Measurements from ENCODE around the gene ABCG1.

The ABCG1 gene

DNA sequence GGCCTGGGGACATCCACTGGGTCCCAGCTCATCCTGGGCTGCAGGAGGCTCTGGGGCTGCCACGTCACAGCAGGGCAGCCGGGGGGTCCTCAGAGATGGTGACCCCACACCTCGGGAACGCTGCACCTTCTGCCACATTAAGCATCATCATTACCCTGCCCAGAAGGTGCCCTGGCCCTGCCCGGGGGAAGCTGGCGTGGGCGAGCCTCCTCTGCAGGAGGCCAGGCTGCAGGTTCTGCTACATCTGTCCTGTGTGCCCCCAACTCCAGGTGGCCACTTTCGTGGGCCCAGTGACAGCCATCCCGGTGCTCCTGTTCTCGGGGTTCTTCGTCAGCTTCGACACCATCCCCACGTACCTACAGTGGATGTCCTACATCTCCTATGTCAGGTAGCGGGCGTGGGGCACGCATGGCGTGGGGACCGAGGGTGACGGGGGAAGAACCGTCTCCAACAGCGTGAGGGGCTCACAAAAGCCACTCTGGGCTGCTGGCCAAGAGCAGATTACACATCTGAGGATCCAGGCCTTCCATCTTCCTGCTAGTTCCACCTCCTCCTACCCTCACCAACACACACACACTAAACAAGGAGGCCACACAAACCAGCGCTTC lies 75.4 kb downstream of the ABCG1 start:
- DNase-seq, result no peak

GRCh38 chr21:42295845-42296244 lies 76.9 kb downstream of the ABCG1 start:
- DNase-seq, result no peak

- no peak for DNase-seq
Observed at GRCh38 chr21:42296501-42296900, 77.6 kb downstream of the ABCG1 start.

DNA sequence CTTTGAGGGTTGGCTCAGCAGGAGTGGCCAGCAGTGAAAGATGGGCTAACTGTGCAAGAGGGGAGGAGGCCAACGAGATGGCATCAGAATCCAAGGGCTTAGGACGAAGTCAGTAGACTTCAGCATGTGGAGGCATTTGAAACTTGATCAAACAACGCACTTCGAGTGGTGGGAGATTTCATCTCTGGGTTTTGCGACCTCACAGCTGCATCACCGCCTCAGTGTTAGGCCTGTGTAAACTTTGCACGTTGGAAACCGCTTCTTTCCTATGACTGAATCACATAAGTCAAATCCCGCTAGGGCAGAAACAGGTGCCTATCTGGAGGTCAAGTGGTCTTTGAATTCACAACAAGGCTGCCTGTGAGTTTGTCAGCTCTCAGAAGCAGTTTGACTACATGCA lies 78.4 kb downstream of the ABCG1 start:
- no peak for DNase-seq

- no peak for DNase-seq
Observed at GRCh38 chr21:42298237-42298636, 79.3 kb downstream of the ABCG1 start.

DNA sequence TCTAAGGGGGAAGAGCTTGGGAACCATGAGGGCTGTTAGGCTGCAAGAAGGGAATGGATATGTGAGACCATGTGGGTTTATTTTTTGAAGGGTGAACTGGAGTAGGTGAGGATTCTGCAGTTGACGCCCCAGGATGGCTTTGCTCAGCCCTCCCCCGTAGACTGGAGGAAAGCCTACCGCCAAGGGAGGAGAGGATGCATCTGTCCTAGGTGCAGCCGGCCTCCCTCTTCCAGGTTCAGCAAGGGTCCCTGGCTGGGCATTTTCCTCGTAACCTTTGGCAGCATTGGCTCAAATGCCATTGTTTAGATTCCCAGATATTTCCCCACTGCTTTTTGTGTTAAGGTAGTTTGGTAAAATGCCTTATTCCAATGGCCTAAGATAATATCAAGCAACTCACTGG lies 79.7 kb downstream of the ABCG1 start:
- no peak for DNase-seq

DNA sequence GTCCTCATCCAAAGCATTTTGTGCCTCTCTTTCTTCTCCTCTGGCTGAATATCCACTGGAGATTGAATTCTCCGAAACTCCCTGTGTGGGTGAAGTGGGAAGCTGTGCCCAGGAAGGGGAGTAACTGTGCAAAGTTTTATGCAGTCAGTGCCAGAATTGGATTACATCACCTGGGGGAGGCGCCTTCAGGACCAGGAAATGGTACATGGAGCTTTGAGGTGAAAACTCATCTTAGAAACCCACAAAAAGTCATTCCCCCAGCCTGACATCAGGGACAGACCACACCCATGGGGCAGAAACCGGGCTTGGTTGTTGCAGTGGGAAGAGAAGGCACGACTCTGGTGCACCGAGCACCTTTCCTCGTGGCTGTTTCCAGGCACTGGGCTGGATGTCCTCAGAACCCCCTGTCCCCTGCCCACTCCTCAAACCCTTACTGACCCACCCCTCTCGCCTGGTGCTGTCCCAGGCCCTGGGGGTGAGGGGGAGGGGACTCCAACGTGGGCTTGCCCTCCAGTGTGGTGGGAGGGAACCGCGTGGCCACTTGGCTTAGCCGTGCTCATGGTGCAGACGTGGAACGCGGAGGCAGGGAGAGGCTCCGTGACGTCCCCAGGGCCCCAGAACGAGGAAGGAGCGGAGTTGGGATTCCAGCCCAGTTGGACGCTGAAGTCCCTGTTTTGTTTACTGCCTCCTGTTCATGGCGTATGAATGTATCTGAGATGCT lies 80.5 kb downstream of the ABCG1 start:
- DNase-seq, result no peak

DNA sequence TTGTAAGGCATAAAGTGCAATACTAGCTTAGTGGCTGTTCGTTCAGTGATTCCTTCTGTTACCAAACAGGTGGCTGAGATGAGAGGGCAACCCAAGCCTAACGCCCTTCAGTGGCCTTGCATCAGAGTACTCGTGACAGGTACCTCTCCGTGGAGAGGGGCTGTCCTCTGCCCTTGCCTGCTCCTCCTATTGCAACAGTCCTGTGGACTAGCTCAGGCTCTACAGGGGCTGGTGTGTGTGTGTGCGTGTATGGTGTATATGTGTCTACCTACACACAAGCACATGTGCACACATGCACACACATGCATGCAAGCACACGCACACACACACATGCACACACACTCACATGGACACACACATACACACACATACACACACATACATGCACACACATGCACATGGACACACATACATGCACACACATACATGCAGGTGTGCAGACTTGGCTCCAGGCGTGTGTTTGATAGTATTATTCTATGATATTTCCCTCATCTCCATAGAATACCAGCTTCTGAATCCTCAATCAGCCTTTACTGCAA lies 81.2 kb downstream of the ABCG1 start:
- DNase-seq, result no peak

DNA sequence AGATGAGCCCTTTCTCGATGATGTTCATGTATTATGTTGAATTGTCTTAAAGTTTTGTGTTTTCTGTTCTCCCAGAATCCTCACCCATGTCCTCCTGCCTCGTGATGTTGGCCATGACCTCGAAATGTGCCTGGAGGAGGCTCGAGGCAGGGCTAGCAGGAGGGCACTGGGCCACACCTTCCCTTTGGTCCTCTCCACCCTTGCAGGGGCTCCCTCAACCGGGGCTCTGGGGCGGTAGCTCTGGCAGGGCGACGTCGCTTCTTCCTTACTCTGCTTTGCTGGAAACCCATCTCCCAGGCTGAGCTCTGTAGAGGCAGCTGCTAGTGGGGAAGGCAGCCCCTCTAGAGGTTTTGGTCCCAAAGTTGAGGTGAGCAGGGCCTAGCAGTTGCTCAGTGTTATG lies 82.0 kb downstream of the ABCG1 start:
- DNase-seq, result no peak

- DNase-seq, result no peak
Observed at GRCh38 chr21:42301371-42302075, 82.6 kb downstream of the ABCG1 start.

DNA sequence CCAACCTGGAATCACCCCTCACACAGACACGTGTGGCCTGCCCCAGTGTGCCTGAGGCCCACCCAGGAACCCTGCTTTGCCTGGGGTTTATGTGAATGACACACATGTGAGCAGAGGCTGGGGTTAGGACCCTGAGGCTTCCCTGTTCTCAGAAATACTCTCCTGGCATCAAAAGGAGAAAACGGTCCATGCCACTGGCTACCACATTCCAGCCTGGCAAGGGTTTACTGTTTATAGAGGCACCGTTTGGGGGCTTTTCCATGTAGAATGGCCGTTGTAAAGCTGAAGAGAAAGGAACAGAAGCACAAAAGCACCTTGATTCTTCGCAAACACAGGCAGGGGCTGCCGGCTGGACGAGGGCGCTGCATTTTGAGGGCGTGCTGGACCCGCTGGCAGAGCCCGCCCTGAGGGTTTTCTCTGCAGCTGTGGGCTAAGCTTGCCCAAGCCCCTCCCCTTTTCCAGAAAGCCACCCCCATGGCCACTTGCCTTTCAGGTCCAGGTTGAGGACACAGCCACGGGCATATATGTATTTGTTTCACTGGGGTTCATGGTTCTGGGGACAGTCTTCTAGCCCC lies 83.2 kb downstream of the ABCG1 start:
- DNase-seq, result no peak

GRCh38 chr21:42302794-42303193 lies 83.9 kb downstream of the ABCG1 start:
- DNase-seq, result no peak

DNA sequence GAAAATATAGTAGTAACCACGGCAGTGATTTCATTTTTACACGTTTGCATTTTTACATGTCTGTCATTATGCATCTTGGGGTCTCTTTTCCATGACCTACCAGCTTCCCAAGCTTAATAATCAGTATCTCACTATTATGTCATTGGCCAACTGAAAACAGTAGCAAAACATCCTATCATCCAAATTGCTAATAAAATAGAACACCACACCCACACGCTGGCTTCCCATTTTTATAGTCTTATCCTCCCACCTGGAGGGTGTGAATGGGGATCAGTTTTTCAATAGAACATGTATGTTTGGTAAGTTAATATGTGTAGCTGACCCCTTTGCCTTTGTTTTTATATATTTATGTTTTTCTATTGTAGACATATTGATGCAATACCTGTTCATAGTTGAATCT lies 84.5 kb downstream of the ABCG1 start:
- no peak for DNase-seq

GRCh38 chr21:42304556-42305454 lies 85.9 kb downstream of the ABCG1 start:
- no peak for DNase-seq

DNA sequence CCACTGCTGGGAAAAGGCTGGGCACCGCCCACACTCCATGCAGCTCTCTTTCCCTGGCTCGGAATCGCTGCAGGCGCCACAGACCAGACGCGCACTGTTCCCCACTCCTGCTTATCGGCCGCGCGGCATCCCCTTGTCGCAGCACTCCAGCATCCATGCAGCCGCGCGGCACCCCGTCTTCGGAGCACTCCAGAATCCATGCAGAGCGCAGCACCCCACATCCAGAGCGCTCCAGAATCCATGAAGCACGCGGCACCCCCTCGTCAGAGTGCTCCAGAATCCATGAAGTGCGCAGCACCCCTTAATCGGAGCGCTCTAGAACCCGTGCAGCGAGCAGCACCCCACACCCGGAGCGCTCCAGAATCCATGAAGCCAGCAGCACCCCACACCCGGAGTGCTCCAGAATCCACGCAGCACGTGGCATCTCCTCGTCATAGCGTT lies 86.8 kb downstream of the ABCG1 start:
- no peak for DNase-seq

DNA sequence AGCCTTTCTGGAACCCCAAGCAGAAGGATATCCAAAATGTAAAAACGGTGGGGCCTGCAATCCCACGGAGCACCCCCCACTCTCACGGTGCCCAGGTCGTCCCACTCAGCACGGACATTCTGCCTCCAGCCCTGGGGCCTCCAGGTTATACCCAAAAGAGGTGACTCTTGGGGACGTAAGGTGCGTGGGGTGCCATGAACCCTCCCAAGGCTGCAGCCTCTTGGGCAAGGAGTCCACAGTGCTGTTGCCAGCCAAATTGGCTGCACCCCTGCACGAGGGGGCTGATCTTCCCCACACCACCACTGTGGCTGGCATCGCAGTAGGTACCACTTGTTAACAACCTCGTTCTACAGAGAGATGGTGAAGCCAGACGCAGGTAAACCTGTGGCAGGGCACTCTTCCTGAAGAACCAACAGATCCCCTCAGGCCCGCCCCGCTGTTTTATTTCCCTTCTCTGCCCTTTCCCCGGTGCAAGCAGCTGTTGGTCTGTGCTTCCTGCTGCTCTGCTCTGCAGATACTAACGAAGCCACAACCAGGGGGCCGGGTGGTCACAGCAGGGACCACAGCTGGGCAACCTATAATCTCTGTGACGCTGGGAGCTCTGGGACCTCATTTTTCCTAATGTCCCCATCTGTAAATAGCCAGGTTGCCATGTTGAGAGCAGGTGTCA lies 87.6 kb downstream of the ABCG1 start:
- no peak for DNase-seq

- no peak for DNase-seq
Observed at GRCh38 chr21:42307106-42307505, 88.2 kb downstream of the ABCG1 start.

- no peak for DNase-seq
Observed at GRCh38 chr21:42308161-42308913, 89.4 kb downstream of the ABCG1 start.

- DNase-seq, result no peak
Observed at GRCh38 chr21:42308914-42309752, 90.2 kb downstream of the ABCG1 start.

DNA sequence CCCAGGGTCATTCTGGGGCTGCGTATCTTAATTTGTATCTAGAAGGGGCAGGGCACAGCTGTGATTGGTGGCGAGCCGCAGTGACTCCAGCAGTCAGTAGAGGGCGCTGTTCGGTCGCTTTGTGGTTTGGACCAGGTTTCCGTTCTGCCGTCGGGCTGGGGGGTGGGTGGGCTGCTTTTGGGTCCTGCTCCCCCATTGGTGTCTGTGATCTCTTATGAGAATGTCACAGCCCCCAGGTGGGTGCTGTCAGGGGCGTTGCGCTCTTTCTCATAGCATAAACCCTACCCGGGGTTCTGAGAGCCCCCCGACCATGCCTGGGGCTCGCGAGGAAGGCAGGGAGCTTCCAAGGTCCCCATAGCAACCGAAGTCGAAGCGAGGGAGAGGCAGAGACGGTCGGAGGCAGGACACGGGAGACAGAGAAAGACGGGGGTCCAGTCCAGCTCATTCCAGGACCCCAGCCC lies 90.8 kb downstream of the ABCG1 start:
- peak; percentile 20 for DNase-seq

Measured in fibroblast of skin of right biceps (primary cell).